Stimulated activated CD8-positive, alpha-beta memory T cell treated with anti-CD3 and anti-CD28 coated beads, Interleukin-15, amount 100 ng/mL, for 1 hour (primary cell): ENCODE data around the gene RGS6.
"Not testable (repeated sequence)": the region's sequence is repeated elsewhere in the genome, so short reads cannot be mapped to it uniquely, and the experiment has no call there.

Experiments
- DNase-seq: peaks from one replicate; pipeline ENCODE4 v3.0.0-alpha.2; 2020; ENCODE audit warnings: low read depth

The RGS6 gene

DNA sequence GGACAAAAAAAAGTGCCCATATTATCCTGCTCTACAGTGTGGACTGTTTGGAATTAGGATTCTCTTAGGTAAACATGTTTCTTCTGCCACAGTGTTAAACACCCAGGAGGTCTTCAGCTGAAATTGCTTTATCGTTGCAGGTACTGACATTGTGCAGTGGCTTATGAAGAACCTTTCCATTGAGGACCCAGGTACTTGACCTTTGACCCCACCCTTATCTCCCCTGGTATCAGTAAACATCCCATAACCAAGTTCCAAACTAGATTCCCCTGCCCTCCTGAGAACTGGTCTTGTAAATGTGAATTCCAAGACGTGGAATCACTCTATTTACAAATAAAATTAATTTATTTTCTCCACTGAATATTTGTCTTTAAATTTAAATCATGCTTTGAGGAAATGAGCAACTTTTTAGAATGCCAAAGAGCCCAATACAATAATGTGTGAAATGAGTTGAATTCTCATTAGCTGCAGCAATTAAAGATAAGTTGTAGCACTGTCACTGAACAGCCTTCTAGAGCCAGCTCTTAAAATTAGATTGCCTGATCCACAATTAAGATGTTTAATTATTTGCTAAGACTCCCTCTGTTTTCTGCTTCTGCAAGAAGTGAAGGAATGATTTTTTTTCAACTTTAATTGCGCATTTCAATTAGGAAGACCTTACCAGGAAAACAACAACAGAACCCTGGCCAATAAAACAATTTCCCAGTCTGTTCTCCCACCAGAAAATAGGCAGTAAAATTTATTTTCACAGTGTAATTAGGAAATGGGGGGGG lies 522.3 kb downstream of the RGS6 start:
- no peak for DNase-seq

DNA sequence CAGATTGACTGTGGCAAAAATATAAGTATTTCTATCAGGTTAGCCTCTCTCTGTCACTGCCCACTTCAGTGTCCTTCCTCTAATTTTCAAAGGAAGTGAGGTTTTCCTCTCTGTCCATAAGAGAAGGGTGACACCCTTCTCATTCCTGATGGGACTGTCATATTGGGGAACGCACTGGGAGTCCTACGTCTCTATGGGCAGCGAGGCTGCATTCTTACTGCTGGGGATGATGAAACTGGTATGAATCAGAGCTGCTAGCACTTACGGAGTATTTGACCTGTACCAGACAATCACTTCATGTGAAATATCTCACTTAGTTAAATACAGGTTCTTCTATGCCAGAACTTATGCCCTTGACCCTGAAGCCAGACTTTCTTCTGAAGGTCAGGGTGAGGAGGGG lies 525.4 kb downstream of the RGS6 start:
- no peak for DNase-seq

DNA sequence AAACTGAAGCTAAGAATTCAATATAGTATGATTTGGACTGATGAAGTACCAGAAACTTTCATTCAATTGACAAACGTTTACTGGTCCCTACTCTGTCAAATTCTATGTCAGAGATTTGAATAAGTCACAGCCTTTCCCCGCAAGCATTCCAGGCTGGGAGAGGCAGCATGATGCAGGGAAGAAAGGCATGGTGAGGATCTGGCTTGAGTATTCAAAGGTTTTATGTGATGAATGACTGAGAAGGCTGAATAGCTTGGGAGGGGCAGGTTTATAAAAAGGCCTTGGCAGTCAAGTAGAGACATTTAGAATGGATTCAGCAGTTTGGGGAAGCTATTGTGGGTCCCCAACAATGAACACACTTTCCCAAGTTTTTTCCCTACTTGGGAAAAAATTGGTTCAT lies 529.8 kb downstream of the RGS6 start:
- no peak for DNase-seq

DNA sequence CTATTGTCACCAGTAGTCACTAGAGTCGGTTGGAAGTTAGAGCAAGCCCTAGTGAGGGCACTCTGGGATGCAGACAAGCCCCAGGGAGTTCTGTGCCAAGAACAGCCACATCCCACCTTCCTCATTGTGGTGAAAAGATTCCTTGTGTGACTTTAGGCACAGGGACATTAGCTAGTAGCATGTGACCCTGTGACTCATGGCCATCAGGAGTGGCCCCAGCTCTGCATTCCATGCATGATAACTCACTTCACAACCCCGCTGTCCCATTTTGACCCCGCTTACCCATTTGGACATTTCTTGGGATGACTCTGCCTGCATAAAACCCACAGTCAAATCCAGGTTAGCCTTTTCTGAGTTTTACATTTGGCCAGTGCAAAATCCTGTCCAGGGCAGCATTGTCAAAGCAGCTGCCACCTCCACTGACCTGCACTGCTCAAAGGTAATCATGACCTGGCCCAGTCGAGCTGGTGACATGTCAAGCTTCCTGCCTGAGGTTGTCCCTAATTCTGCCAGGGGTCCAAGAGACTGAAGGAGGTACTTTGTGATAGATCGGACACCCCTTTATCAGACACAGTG lies 531.1 kb downstream of the RGS6 start:
- no peak for DNase-seq

DNA sequence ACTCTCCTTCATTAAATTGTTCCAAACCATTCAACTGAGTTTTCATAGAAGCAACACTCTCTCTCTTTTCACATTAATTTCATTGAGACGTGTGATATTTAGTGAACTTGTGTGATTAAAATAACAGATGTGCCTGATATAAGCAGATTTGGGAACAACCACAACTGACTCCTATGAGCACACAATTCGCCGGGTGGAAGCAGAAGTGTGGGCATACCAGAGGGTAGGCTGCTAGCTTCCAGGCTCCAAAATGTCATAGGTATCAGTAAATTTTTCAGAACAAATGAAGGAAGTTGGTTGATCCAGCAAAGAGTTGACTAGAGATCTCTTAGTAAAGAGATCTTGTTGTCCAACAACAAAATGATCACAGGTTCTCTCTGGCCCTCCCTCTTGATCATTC lies 532.0 kb downstream of the RGS6 start:
- no peak for DNase-seq

DNA sequence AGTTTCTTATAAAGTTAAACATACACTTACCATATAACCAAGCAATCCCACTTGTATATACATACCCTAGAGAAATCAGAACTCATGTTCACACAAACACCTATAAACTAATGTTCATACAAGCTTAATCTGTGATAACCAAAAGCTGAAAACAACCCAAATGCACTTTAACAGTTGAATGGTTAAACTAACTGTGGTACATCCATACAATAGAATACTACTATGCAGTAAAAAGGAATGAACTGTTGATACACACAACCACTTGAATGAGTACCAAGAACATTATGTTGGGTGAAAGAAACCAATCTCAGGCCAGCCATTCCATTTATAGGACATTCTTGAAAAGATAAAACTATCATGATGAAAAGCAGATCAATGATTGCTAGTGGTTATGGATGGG lies 534.1 kb downstream of the RGS6 start:
- DNase-seq = no peak

DNA sequence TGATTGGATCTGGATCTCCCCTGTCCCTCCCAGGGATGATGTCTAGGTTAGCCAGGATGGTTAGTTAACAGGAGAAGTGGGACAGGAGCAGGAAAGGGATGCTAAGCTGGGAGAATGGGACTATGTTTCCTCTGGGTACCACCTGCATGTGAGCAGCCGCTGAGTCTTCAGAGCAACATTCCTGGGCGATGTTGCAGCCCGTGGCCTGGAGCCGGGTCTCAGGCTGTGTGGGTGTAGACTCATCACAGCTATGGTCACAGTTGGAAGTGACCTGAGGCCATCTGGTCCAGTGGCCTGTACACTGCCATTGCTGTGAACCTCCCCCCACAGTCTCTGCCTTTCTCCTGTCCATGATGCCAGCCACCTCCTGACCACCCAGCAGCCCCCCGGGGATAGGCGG lies 539.1 kb downstream of the RGS6 start:
- DNase-seq = no peak

DNA sequence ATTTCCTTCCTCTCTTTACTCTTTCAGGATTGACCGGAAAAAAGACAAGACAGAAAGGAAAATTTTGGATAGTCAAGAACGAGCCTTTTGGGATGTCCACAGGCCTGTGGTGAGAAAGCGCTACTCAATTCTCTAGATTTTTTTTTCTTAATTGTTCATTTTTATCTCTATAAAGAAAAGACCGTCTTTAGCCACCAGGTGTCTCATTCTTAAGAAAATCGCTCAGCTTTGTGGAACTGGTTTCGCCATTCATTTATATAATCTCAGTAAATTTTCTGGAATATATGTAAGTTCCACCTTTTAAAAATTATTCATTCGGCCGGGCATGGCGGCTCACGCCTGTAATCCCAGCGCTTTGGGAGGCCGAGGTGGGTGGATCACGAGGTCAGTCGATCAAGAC lies 540.6 kb downstream of the RGS6 start:
- no peak for DNase-seq

DNA sequence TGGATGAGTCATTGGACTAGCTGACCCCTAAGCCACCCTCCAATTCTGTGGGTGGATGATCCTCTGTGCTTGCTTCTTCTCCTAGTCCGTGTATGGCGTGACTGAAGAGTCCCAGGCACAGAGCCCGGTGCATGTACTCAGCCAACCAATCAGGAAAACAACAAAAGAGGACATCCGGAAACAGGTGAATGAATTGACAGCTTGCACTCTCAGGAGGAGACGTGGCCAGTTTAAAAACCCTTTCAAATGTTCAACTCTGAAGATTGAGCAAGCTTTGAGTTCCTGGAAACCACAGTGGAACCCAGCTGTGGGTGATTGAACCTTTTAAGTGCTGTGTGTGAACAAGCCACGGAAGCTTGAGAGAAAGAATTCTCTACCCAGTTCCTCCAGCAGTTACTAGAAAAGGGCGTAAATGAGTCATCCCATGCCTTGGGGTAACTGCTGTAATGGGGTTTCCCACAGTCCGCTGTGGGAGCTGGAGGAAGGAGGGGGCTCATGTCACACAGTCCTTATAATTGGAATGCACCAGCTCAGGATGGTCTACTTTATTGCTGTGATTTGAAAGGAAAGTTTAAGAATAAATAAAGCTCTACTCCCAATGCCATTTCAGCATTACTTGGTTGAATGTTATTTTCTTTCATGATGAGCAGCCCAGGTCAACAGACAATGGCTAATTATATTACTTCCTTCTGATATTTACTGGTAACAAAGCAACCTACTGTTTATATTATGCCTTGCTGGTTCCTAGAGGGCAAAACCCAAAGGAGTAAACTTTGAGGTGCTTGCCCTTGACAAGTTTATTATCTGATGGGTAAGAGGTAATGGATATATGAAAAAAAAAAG lies 544.6 kb downstream of the RGS6 start:
- peak; percentile 21 for DNase-seq

DNA sequence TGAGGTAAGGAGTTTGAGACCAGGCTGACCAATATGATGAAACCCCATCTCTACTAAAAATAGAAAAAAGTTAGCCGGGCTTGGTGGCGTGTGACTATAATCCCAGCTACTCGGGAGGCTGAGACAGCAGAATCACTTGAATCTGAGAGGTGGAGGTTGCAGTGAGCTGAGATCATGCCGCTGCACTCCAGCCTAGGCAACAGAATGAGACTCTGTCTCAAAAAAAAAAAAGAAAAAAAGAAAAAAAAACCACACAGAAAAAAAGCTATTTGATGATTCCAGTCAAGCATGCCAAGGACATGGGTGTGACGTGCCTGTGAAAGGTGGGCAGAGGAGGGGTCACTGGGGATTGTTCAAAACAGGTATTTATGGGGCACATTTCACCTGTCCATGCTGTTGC lies 545.3 kb downstream of the RGS6 start:
- DNase-seq = not testable (repeated sequence)

DNA sequence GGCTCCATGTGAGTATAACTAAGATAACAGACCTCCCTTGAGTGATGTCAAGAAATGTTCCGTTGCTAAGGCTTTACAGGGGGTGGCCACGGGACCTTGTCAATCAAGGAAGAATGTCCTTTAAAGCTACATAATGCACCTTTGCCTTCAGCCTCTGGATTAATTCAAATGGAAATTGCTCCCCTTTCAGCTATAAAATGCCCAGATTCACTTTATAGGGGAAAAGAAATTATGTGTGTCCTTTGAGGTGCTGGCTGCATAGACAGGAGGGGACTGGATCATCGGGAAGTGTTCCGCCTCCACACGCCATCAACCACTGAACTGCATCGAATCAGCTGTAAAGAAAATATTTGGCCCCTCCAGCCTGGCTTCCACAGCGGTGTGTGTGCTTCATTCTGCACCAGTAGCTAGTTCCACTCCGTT lies 546.3 kb downstream of the RGS6 start:
- DNase-seq = no peak

DNA sequence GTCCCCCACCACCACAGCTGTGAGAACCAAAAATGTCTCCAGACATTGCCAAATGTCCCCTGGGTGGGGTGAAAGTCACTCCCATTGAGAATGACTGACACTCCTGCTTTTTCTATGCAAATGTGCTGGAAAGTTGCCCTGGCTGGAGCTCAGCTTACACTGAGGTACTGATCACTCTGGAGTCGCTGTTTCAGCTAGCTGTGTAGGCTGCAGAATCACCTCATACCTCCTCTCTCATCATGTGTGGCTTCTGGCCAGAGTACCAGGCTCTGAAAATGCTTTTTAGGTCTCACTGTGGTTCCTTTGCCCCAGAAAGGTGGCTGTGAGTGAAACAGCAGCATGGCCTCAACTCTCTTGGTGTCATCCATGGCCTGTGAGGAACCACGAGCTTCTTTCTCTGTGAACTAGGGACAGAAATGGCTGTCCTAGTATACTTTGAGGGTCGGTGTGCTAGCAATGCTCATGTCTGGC lies 547.3 kb downstream of the RGS6 start:
- no peak for DNase-seq

DNA sequence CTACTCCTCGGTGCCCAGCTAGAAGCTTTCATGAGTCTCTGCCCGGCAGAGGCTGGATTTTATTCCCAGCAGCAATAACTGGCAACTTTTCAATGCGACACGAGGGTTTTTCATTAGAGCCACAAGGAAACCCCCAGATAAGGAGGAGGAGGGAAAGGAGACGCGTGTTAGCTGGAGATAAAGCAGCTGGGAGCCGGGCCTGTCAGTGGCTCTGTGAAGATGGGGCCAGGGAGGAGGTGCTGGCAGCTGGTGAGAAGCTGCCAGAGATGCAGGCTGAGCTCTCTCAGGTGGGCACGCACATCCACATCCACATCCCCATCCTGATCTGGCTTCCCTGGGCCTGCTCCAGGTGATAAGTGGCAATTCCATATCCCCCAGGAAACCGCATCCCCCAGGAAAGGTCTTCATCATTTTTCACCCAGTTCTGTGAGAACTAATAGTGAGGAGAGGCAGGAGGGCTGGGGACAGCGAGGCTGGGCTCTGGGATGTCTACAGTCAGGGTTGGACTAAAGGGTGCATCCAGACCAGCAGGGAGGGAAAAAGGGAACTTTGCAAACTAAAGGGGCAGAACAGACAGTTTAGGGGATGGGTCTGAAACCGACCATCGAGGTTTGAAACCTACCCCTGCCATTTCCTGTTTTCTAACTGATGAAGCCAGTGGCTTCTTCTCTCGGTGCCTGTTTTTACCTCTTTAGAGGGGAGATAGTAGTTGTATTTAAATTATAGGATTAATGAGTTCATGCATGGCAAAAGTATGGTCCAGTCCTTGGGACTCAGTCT lies 548.4 kb downstream of the RGS6 start:
- DNase-seq = no peak

DNA sequence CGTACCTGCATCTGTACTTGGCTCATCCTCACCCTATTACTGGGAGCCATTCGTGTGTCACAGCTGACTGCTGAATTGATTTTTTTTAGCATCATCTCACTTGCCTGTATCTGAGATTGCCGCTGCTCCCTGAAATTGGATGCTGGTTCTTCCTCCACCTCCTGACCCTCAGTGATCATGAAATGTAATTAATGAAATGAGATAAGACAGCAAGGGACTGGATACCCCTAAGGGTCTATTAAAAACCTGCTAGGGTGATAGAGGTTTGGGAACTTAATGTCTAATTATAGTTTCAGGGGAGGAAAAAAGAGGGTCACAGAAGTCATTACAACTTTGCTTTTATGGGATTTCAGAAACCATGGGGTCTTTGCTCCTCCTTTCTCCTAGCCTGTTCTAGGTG lies 551.1 kb downstream of the RGS6 start:
- no peak for DNase-seq

DNA sequence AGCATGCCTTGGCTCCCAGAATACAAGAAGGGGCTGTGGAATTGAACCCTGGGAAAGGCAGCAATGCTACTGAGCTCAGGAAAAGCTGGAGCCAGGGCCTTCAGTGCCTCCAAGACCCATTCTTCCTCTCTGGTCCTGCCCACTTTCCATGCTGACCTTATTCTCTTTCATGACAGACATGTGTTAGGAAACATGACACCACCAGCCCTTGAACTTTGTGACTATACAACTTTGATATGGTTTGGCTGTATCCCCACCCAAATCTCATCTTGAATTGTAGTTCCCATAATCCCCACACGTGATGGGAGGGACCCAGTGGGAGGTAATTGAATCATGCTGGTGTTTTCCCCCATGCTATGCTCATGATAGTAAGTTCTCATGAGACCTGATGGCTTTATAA lies 553.5 kb downstream of the RGS6 start:
- DNase-seq = no peak

DNA sequence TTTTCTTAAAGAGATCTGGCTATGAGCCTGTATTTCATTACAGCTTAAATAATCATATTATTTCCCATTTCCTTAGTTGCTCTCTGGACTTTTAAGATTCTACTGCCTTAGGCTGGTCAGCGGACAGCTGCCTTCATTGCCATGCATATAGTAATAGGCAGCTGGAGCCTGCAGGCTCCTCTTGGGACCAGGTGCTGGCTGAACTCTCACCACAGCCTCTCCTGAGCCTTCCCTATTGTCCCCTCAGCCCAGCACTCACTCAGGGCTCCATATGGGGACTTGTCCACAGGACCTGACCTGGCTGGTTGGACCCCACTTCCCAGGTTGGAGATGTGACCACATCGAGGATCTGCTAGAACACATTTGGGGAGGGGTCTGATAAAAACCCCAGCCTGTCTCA lies 556.3 kb downstream of the RGS6 start:
- DNase-seq = no peak

DNA sequence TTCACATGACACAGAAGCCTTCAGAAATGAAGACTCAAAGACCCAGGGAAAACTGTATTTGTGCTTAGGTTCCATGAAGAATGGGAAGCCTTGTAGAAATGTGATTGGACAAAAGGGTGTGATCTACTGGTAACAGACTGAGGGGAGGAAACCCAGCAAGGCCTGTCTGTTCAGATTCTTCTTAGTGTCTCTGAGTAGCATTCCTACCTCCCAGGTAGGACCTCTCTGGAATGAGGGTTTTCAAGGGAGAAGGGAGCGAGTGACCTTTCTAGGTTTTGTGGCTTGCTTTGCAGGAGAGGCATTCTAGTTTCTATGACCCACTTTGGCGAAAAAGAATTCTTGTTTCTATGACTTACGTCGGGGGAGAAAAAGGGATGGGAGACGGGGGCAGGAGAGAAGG lies 560.0 kb downstream of the RGS6 start:
- no peak for DNase-seq

DNA sequence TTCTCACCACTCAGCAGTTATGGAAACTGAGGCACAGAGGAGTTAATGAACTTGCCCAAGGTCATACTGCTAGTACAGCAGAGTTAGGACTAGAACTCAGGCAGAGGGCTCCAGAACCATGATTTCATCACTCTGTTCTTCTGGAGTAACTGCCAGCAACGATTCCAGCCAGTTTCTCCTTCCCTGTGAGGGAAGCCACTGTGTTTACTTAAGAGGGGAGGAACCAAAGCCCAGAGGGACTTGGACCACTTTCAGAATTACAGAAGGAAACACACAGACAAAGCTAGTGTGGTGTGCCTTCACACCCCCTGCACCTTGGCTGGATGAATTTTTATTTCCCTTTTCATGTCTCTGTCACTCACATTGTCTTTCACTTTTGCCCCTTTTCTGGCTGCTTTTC lies 563.4 kb downstream of the RGS6 start:
- DNase-seq = no peak

DNA sequence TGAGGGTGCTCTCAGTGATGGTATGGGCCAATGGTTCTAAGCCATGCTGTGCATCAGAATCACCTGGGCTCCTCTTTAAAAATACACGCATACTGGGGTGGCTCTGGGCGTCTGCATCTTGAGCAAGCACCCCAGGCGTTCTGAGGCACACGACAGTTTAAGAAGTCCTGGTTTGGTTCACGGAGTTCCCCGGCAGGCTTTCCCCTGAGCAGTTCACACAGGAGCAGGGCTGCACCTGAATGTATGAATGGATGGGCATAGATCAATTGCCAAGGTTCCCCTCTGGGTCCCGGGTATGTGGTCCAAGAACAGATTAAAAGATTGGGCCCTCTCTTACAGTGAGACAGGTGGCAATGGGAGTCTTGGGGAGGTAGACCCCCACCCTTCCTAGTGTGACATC lies 566.4 kb downstream of the RGS6 start:
- DNase-seq = no peak

DNA sequence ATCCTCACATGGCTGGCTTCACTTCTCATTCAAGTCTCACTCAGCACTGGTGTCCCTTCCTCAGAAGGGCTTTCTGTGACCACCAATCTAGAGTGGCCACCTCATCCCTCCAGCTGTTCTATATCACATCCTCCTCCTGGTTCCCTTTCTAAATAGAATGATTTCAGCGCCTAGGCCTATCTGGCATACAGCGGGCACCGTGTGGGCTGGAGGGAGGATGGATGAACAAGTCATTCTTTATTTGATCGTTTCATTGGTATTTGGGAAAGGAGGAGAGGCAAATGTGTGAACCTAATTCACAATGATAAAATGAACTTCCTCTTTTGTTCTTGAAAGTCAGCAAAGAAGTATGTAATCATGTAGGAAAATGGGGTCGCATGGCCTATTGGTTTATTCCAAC lies 567.5 kb downstream of the RGS6 start:
- no peak for DNase-seq

DNA sequence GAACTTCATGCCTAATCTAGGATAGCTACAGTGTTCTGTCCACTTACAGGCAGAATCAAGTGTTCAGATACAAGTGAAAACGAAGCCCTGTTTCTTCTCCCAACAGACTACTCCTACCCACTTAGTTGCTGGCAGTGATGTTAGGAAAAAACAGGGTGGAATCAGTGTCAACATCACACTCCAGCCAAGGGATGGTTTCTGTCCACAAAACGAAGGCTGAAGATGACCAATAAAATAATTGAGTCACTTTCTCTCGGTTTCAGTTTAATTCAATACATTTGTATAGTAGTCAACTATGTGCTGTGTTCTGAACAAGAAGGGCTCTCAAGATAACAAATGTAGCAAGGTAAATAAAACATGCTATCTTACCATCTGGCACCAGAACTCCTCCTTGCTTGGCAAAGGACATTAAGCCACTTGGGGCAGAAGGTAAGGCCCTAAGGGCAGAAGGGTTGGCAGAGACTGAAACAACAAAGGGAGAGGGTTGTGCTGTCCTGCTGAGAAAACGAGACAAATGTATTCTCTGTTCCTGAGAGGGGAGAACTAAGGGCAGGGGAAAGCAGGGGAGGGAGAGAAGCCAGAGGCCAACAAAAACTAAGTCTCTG lies 568.1 kb downstream of the RGS6 start:
- DNase-seq = no peak

DNA sequence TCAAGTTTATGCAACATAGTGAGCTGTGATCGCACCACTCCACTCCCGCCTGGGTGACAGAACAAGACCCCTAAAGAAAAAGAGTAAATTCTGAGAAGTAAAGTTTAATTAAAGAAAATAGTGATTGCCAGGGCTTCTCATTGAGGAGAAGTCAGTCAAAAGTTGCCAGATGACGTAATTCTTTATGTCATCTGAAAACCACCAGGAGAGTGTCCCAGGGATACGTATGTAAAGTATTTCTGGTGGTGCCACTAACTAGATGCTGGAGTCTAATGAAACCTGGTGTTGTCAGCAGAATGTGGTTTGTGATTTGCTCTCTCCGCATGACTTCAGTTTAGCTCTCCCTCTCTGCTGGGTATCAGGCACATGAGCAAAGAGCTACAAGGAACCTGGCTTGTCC lies 569.2 kb downstream of the RGS6 start:
- no peak for DNase-seq
